Activated CD4-positive, CD25-positive, alpha-beta regulatory T cell treated with anti-CD3 and anti-CD28 coated beads, Interleukin-2, amount 50 U/mL, for 16 hours (primary cell): ENCODE results near the gene WEE2.
"Not testable (repeated sequence)": the region's sequence is repeated elsewhere in the genome, so short reads cannot be mapped to it uniquely, and the experiment has no call there.

Experiments used
- DNase-seq: peaks from one replicate; pipeline ENCODE4 v3.0.0-alpha.2; 2020; ENCODE audit warnings: low read depth, low spot score

Gene WEE2

GRCh38 chr7:141708351-141708750 is at the start of gene WEE2:
Gene WEE2, plus strand, starts transcription at chr7:141708353. Its CDS starts 406 bp downstream, at chr7:141708759.
- DNase-seq = no peak

DNA sequence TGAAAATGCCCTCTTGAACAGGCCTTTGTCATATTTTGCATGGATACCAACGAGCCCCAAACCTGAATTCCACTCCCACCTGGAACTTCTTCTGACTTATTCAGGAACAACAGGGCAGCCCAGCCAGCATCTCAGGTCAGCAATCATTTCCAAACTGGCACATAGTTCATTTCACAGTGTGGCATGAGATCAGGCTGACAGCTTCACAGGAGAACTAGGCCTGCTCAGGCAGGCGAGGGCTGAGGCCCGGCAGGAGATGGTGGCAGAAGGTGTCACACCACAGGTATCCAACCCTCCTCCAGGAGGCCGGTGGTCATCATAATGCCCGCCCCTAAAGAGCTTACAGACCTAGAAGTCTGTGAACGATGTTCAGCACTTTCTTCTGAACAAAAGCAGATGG is 48.7 kb upstream of the WEE2 start:
- DNase-seq = no peak

GRCh38 chr7:141660259-141660658 is 47.9 kb upstream of the WEE2 start:
- no peak for DNase-seq

- DNase-seq = no peak
Observed at GRCh38 chr7:141663081-141663849, 44.9 kb upstream of the WEE2 start.

DNA sequence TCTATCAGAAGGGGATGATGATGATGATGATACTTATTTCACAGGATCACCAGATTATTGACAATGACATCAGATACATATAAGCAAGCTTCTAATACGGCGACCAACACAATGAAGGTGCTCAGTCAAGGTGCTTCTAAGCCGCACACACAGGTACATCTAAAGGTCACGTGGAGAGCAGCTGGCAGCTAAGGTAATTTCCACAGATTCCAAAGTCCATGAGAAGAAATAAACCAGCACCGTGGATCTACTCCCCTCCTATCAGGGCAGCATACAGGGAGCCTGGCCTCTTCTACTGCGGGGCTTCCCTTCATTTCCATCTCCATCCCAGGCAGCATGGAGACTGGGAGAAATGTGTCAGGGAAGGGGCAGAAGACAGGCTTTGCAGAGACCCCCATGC is 43.7 kb upstream of the WEE2 start:
- no peak for DNase-seq

DNA sequence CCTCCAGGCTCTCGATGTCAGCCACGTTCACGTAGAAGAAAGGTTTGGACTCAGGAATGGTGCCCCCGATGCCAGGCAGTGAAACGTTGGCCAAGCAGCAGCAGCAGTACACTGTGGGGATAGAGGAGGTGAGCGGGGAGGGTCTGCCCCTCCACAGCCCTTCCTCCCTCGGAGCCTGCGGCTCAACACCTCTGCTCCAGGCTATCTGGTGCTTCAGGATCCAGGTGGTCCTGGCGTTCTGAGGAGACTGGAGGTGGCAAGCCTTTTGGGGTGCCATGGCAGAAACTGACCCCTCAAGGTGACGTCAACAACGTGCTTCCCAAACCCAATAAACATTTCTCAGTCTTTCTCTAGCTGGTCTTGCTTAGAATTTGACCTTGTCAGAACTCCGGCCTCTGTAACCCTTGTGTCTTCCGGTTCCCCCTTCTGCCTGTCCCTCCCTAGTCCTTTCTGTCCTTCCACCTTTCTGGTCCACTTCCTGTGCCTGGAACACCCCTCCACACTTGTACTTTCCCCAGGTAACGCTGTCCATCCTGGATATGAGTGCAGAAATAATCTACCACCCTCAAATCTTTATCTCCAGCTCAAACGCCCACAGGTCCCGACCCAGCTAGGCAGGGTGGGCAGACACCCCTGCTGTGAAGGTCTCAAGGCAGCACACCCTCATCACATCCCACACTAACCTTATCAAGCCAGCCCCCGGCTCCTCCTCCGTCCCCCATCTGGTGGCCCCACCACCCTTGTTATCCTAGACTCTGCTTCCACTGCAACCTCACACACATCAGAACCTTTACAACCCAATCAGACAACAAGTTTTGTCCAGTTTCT is 42.7 kb upstream of the WEE2 start:
- no peak for DNase-seq

- DNase-seq = no peak
Observed at GRCh38 chr7:141666071-141666470, 42.1 kb upstream of the WEE2 start.

DNA sequence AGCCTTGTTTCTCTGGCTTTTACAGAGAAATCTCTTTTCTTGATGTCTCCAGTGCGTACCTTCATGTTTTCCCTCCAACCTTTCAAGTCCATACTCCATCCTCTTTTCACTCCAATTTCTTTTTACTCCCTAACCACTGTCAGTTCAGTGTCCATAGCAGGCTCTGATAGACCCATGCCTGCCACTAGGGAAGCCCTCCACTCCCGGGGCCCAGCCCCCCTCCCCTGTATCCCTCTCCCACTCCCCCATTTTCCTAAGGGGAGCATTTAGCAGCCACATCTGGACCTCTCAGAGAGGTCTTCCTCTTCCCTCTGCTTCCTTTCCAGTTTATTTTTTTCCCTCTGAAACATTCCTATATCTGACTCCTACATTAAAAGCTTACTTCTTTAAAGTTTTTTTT is 39.3 kb upstream of the WEE2 start:
- no peak for DNase-seq

GRCh38 chr7:141671705-141672496 is 36.3 kb upstream of the WEE2 start:
- no peak for DNase-seq

GRCh38 chr7:141673346-141673745 is 34.8 kb upstream of the WEE2 start:
- no peak for DNase-seq

- DNase-seq = no peak
Observed at GRCh38 chr7:141674171-141674671, 33.9 kb upstream of the WEE2 start.

DNA sequence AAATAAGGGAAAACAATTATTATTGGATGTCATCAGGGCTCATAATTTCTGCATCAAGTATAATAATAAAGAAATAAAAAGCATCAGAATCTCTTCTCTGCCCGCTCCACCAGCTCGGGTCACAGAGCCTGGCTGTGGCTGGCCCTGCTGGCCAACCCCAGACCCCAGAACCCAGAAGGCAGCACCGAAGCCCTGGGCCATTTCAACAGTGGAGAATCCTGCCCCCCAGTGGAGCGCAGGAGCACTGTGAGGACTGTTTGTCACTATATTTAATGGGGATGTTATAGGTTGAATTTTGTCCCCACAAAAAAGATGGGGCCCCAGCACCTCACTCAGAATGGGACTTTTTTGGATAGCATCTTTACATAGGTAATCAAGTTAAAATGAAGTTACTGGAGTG is 33.5 kb upstream of the WEE2 start:
- no peak for DNase-seq

GRCh38 chr7:141675436-141676215 is 32.5 kb upstream of the WEE2 start:
- no peak for DNase-seq

DNA sequence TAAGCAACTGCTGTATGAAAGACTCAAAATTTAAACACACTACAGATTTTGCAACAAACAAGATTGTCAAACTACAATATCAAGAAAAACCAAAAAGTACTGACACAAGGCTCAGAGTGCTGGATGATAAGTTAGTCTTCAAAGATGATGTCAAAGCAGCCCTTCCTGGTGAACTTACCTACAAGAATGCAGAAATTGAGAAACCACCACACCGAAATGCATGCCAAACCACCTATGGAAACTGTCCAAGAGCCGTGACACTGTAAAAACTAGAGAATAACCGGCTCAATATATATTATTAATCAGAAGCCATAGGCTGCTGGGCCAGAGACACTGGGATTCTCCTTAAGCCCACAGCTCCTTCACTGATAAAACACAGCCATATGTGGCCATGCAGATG is 31.5 kb upstream of the WEE2 start:
- no peak for DNase-seq

DNA sequence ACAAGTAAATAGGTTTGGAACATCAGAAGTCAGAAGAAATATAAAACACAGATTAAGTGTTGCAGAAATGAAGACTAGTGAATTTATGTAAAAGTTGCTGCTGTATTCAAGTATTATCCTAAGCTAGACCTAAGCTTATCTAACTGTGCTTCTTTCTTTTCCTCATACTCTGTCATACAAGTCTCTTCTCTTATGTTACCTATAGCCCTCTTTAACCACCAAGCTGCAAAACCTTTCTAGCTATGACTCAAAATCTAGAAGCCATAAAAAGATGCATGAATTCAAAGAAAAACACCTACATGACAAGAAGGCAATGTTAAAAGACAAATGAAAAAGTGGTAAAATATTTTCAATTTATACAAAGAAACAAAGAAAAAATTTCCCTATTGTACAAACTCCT is 29.1 kb upstream of the WEE2 start:
- DNase-seq = no peak

- no peak for DNase-seq
Observed at GRCh38 chr7:141685285-141686023, 22.7 kb upstream of the WEE2 start.

DNA sequence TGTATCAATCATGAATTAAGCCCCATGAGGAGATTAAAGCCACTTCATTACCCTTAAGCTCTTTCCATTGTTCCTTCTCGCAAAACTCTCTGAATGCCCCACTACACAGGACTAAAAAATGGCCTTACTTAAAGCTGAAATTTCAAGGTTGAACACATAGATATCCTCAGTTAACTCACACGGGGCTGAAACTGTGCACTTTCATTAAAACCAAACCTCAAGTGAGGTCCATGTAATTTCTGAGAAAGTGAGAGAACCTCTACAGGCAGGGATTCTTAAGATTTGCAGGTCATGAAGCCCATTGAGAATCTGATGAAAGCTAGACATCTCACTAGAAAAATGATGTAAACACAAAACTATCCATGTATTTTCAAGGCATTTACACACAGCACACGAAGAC is 22.1 kb upstream of the WEE2 start:
- no peak for DNase-seq

DNA sequence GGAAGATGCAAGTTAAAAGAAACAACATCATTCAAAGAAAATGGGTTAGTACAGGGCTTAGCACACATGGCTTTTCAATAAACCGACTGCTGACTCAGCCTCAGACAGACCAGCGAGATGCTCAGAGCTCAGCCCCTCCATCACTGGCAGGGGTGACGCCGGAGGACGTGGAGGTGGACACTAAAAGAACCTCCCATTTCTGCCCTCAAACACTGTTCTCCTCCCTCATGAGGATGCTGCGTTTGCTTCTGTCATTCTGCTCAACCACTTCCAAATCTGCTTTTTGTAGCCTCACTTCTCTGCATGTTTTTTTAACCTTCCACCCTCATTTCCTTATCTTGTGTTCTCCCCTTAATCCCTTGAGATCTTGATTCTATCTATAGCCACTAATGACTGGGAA is 21.5 kb upstream of the WEE2 start:
- DNase-seq = no peak

DNA sequence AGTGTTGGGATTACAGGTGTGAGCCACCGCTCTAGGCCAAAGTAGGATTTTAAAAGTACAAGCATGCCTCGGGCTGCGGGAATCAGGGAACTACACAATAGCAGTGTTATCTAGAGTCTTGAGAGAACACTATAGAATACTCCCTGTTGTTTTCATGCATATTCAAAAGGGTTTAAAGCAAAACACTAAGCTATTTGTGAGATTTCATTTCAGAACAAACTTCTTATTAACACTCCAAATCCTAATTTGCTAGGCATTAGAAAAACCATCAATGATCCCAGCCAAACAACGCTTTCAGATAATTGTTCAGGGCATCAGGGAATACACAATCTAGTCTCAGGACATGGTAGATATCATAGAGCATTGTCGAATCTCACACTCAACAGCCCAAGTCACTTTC is 20.1 kb upstream of the WEE2 start:
- DNase-seq = no peak

GRCh38 chr7:141689072-141689825 is 18.9 kb upstream of the WEE2 start:
- DNase-seq = not testable (repeated sequence)
